Measurements from ENCODE around the gene CCL15. TPM values are rescaled to one million over a fixed set of nuclear protein-coding genes. Genes with fewer than 3 reads are reported as not detected.

Gene CCL15
- total and polyA plus RNA-seq, 4 donors = 8.8 to 27.8 (median 11.6) TPM

DNA sequence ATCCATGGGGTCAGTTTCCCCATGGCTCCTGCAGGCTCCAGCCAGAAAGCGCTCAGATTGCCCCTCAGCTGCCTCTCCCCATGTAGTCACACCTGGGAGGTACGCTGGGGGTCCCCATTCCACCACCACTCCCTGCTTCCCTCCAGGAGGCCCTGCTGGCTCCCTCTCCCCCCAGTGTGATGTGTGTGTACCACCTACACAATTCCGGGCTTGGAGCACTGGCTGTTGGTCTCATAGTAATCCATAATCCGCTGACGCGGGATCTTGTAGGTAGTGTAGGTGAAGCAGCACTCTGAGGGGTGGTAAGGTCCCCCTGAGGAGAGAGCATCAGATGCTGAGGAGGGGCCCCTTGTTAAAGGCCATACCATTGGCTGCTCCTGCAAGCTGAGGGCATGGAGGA, 17.2 kb downstream of the CCL15 start:
- 92% methylated on average over 6 of the region's 6 CpGs for WGBS
- H3K4me3 ChIP-seq (ENCODE audit: low read depth in 1 of 3, low read length in 3 of 3) = peak overlapping the region in 2 of 3 donors; percentile 3 to 6
- H3K27ac ChIP-seq (ENCODE audit: low read depth in 1 of 2, low read length in 2 of 2) = no peak overlapping the region

DNA sequence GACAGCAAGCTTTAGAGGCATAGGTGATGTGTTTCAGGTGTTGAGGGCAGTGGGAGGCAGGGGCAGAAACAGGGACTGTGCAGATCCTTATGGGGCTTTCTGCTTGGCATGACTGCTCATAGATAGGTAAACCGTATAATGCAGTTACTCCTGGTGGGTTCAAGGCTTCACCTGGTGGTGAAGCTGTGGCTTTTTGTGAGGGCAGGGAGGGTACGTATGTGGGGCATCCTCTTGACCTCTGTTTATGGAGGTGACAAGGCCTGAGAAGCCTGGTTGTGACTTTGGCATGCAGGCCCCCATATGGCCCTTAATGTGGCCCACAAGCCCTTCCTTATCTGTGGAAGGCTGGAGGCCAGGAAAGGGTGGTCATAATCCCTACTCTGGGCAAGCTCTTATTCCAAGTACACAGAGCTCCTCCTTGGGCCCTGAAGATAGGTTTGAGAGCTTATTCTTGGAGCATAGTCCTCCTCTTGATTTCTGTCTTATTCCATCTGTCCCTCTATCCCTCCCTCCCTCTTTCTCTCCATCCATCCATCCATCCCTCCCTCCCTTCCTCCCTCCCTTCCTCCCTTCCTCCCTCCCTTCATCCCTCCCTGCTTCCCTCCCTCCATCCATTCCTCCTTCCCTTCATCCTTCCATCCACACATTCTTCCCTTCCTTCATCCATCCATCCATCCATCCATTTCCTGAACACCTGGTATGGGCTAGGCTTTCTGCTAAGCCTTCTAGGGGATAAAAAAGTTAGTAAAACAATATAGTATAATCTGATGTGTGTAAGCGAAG, 18.8 kb downstream of the CCL15 start:
- H3K9ac ChIP-seq (ENCODE audit: low read depth in 1 of 2, low read length in 2 of 2) = no peak overlapping the region
- peak overlapping the region; percentile 72 to 90 for H3K27ac ChIP-seq (ENCODE audit: low read depth in 1 of 2, low read length in 2 of 2)
- H3K9me3 ChIP-seq (ENCODE audit: control insufficient read depth in 4 of 4, low read length in 3 of 4) = no peaks in the 10 kb centered on the region
- H3K27me3 ChIP-seq (ENCODE audit: control insufficient read depth in 4 of 4, insufficient read depth in 4 of 4, low read length in 3 of 4) = no peaks in the 10 kb centered on the region
- H3K4me1 ChIP-seq (ENCODE audit: control insufficient read depth in 4 of 4, insufficient read depth in 4 of 4, low read length in 3 of 4) = peaks cover 13 to 45% (median 27%) of the 10 kb centered on the region in 4 donors
- DNase-seq (ENCODE audit: low spot score) = no peak
- WGBS = 80% methylated on average over 3 of the region's 3 CpGs
- no peak overlapping the region for H3K4me3 ChIP-seq (ENCODE audit: low read depth in 1 of 3, low read length in 3 of 3)
- H3K36me3 ChIP-seq (ENCODE audit: control insufficient read depth in 4 of 4, insufficient read depth in 3 of 4, low read depth in 1 of 4, low read length in 3 of 4) = peaks cover 0 to 4% (median under 1%) of the 10 kb centered on the region in 4 donors
- TF ChIP-seq FOXA2 (IDR thresholded peaks at IDR 0.05) (no peak), TAF1 (conservative IDR thresholded peaks at IDR 0.05) (no peak), HNF4A (conservative IDR thresholded peaks at IDR 0.05) (no peak), RXRA (IDR thresholded peaks at IDR 0.05) (no peak), NR2F2 (IDR thresholded peaks at IDR 0.05) (no peak), RAD21 (IDR thresholded peaks at IDR 0.05) (no peak), SP1 (IDR thresholded peaks at IDR 0.05) (no peak)
- TF ChIP-seq, protein P1, sequence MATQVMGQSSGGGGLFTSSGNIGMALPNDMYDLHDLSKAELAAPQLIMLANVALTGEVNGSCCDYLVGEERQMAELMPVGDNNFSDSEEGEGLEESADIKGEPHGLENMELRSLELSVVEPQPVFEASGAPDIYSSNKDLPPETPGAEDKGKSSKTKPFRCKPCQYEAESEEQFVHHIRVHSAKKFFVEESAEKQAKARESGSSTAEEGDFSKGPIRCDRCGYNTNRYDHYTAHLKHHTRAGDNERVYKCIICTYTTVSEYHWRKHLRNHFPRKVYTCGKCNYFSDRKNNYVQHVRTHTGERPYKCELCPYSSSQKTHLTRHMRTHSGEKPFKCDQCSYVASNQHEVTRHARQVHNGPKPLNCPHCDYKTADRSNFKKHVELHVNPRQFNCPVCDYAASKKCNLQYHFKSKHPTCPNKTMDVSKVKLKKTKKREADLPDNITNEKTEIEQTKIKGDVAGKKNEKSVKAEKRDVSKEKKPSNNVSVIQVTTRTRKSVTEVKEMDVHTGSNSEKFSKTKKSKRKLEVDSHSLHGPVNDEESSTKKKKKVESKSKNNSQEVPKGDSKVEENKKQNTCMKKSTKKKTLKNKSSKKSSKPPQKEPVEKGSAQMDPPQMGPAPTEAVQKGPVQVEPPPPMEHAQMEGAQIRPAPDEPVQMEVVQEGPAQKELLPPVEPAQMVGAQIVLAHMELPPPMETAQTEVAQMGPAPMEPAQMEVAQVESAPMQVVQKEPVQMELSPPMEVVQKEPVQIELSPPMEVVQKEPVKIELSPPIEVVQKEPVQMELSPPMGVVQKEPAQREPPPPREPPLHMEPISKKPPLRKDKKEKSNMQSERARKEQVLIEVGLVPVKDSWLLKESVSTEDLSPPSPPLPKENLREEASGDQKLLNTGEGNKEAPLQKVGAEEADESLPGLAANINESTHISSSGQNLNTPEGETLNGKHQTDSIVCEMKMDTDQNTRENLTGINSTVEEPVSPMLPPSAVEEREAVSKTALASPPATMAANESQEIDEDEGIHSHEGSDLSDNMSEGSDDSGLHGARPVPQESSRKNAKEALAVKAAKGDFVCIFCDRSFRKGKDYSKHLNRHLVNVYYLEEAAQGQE (IDR thresholded peaks at IDR 0.05) = no peak

More for the DNA sequence above, 17.2 kb downstream of the CCL15 start:
- no peak for DNase-seq (ENCODE audit: low spot score)
- TF ChIP-seq GABPA (IDR thresholded peaks at IDR 0.05 in 1 of 2, conservative IDR thresholded peaks at IDR 0.05 in 1 of 2) = no peak
- TF ChIP-seq NR2F2 (IDR thresholded peaks at IDR 0.05) = no peak
- TF ChIP-seq, protein P2, sequence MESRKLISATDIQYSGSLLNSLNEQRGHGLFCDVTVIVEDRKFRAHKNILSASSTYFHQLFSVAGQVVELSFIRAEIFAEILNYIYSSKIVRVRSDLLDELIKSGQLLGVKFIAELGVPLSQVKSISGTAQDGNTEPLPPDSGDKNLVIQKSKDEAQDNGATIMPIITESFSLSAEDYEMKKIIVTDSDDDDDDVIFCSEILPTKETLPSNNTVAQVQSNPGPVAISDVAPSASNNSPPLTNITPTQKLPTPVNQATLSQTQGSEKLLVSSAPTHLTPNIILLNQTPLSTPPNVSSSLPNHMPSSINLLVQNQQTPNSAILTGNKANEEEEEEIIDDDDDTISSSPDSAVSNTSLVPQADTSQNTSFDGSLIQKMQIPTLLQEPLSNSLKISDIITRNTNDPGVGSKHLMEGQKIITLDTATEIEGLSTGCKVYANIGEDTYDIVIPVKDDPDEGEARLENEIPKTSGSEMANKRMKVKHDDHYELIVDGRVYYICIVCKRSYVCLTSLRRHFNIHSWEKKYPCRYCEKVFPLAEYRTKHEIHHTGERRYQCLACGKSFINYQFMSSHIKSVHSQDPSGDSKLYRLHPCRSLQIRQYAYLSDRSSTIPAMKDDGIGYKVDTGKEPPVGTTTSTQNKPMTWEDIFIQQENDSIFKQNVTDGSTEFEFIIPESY (IDR thresholded peaks at IDR 0.05) = no peak
- no peak for TF ChIP-seq JUND (IDR thresholded peaks at IDR 0.05)
- no peak for TF ChIP-seq EGR1 (IDR thresholded peaks at IDR 0.05; ENCODE audit: low read depth in 2 of 2)
- TF ChIP-seq, protein P3, sequence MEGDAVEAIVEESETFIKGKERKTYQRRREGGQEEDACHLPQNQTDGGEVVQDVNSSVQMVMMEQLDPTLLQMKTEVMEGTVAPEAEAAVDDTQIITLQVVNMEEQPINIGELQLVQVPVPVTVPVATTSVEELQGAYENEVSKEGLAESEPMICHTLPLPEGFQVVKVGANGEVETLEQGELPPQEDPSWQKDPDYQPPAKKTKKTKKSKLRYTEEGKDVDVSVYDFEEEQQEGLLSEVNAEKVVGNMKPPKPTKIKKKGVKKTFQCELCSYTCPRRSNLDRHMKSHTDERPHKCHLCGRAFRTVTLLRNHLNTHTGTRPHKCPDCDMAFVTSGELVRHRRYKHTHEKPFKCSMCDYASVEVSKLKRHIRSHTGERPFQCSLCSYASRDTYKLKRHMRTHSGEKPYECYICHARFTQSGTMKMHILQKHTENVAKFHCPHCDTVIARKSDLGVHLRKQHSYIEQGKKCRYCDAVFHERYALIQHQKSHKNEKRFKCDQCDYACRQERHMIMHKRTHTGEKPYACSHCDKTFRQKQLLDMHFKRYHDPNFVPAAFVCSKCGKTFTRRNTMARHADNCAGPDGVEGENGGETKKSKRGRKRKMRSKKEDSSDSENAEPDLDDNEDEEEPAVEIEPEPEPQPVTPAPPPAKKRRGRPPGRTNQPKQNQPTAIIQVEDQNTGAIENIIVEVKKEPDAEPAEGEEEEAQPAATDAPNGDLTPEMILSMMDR (IDR thresholded peaks at IDR 0.05; ENCODE audit: low read depth, low read length, missing input control) = no peak
- TF ChIP-seq TAF1 (conservative IDR thresholded peaks at IDR 0.05) = no peak
- TF ChIP-seq FOXA1 (IDR thresholded peaks at IDR 0.05) = no peak
- TF ChIP-seq, protein P1 (IDR thresholded peaks at IDR 0.05) = no peak
- no peak for TF ChIP-seq RAD21 (IDR thresholded peaks at IDR 0.05)
- no peak for TF ChIP-seq YY1 (IDR thresholded peaks at IDR 0.05)
- no peak for TF ChIP-seq HNF4G (IDR thresholded peaks at IDR 0.05)
- no peak for TF ChIP-seq RXRA (IDR thresholded peaks at IDR 0.05)
- no peaks in the 10 kb centered on the region for H3K9me3 ChIP-seq (ENCODE audit: control insufficient read depth in 4 of 4, low read length in 3 of 4)
- H3K36me3 ChIP-seq (ENCODE audit: control insufficient read depth in 4 of 4, insufficient read depth in 3 of 4, low read depth in 1 of 4, low read length in 3 of 4) = peaks cover 0 to 2% (median 0%) of the 10 kb centered on the region in 4 donors
- no peak overlapping the region for H3K9ac ChIP-seq (ENCODE audit: low read depth in 1 of 2, low read length in 2 of 2)
- peaks cover 6 to 31% (median 17%) of the 10 kb centered on the region in 4 donors for H3K4me1 ChIP-seq (ENCODE audit: control insufficient read depth in 4 of 4, insufficient read depth in 4 of 4, low read length in 3 of 4)
- H3K27me3 ChIP-seq (ENCODE audit: control insufficient read depth in 4 of 4, insufficient read depth in 4 of 4, low read length in 3 of 4) = no peaks in the 10 kb centered on the region
